Measurements from ENCODE around the gene TRMT112. TPM values are rescaled to one million over a fixed set of nuclear protein-coding genes. Genes with fewer than 3 reads are reported as not detected.
A peak's percentile ranks its signal among the peaks of the same experiment; 100 is the strongest.

Gene TRMT112
- total and polyA plus RNA-seq, 2 of the 4 experiments (the other 2 are of a cell fraction), result 173 to 202 TPM

GRCh38 chr11:64306876-64307622 is 10.3 kb downstream of the TRMT112 start:
- Histone ChIP-seq H2AK5ac (ENCODE audit: low read depth, low read length) (no peak overlapping the region), H4K8ac (ENCODE audit: low read depth in 2 of 2, low read length in 2 of 2) (no peak overlapping the region; a peak in 2 of 4 replicates), H3K27me3 (ENCODE audit: control insufficient read depth, insufficient read depth, low read length) (no peaks in the 10 kb centered on the region), H4K91ac (ENCODE audit: insufficient read depth, low read depth, low read length) (no peak overlapping the region), H3K23ac (ENCODE audit: low read depth, low read length) (peak overlapping the region; percentile 20; the same call in 1 of the 2 replicates), H3K4ac (ENCODE audit: low read depth, low read length) (no peak overlapping the region), H3K9ac (ENCODE audit: low read depth, low read length) (no peak overlapping the region), H3K4me2 (ENCODE audit: low read depth, low read length) (peak overlapping the region; percentile 90; the same call in 1 of the 2 replicates), H3K14ac (replicated peaks; ENCODE audit: low read depth, low read length) (no peak overlapping the region), H3K27ac (ENCODE audit: insufficient read depth, low read length) (no peak overlapping the region), H3K4me1 (ENCODE audit: control insufficient read depth, insufficient read depth, low read length) (peaks cover 9% of the 10 kb centered on the region; the same call in 1 of the 2 replicates), H2AFZ (replicated peaks; ENCODE audit: low read length, poor library complexity) (no peak overlapping the region), H3K79me1 (ENCODE audit: low read depth in 1 of 2, low read length in 2 of 2) (peaks cover 19 to 30% of the 10 kb centered on the region in 2 experiments), H2BK5ac (ENCODE audit: low read depth, low read length, poor library complexity, severe bottlenecking) (no peak overlapping the region), H2BK20ac (ENCODE audit: low read depth, low read length) (no peak overlapping the region), H4K20me1 (ENCODE audit: insufficient read depth, low read length) (peaks cover 7% of the 10 kb centered on the region), H3K18ac (ENCODE audit: low read depth, low read length) (no peak overlapping the region), H3K36me3 (ENCODE audit: control insufficient read depth, insufficient read depth, low read length) (no peaks in the 10 kb centered on the region), H3K4me3 (ENCODE audit: insufficient read depth, low read depth, low read length) (no peak overlapping the region), H3K56ac (ENCODE audit: extremely low read depth, insufficient read depth, low read length) (no peak overlapping the region), H2AK9ac (replicated peaks; ENCODE audit: low read depth, low read length, poor library complexity) (peak overlapping the region; percentile 83), H2BK120ac (ENCODE audit: low read depth, low read length) (no peak overlapping the region), H3K9me3 (ENCODE audit: control insufficient read depth, insufficient read depth, low read length) (no peaks in the 10 kb centered on the region), H2BK15ac (ENCODE audit: low read depth, low read length) (no peak overlapping the region), H3K9me1 (ENCODE audit: insufficient read depth, low read length) (no peaks in the 10 kb centered on the region), H4K5ac (ENCODE audit: low read depth, low read length) (no peak overlapping the region)
- DNase-seq (no peak), ATAC-seq (ENCODE audit: low read depth) (no peak)
- in situ Hi-C loops (cut with MboI; ENCODE audit: low sequenced_read_pairs) (no loop called here), intact Hi-C loops (cut with micrococcal nuclease) (loop anchor here (1.0 to 10.0 kb wide), 2 partner anchors 48 to 302 kb away; no protein-coding TSS in a partner anchor), dilution Hi-C loops (cut with HindIII; ENCODE audit: low sequenced_read_pairs, unreplicated experiment) (no loop called here)
- POLR2A ChIA-PET (ENCODE audit: unreplicated experiment), result interaction anchor here (0.6 kb wide), 1 partner anchor 40 kb away, joined by 5 read pairs; no protein-coding TSS in a partner anchor
- WGBS, 2 experiments (ENCODE audit: extremely low coverage in 2 of 2, insufficient read length in 1 of 2), result 13% methylated on average over 3 of the region's 15 CpGs; no CpG with 5 or more reads in 1 of the 2 experiments
- TF ChIP-seq MAZ (IDR thresholded peaks at IDR 0.05; ENCODE audit: borderline replicate concordance, low read depth, low read length) (no peak), ELK1 (IDR thresholded peaks at IDR 0.05; ENCODE audit: borderline replicate concordance, low read depth, low read length) (no peak), USF2 (IDR thresholded peaks at IDR 0.05; ENCODE audit: low read depth, low read length) (no peak), CHD1 (IDR thresholded peaks at IDR 0.05; ENCODE audit: low read depth, low read length) (no peak), MXI1 (IDR thresholded peaks at IDR 0.05; ENCODE audit: borderline replicate concordance, low read depth, low read length) (no peak), CEBPB (IDR thresholded peaks at IDR 0.05; ENCODE audit: low read depth, low read length) (no peak; the same call in 1 of the 2 replicates), RCOR1 (IDR thresholded peaks at IDR 0.05; ENCODE audit: insufficient replicate concordance, low read length) (no peak), FOS (IDR thresholded peaks at IDR 0.05; ENCODE audit: low read depth, low read length) (no peak)
- CTCF ChIA-PET, result no interaction called here
- no TSS peak for BruUV-seq (replicated peaks)

Measured in IMR-90 (cell line).